Measurements from ENCODE around the gene MRPS24.

MRPS24 gene

DNA sequence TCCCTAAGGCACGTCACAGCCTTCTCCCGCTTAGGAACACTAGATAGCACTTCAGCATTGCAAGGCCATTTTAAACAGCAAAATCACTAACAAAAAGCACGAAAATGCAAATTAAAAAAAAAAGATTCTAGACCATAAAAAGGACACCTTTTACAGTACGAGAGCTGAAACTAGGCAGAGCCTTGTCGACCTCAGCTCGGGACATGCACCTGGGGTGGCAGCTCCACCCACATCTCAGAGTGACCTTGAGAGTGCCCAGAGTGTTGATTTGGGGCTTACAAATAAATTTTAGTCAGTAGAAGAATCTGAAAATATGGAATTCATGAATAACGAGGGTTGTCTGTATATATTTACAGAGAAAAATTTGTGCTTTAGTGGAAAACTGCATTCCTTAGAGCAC is 1.1 kb downstream of the MRPS24 start:
- TF ChIP-seq SIN3A (IDR thresholded peaks at IDR 0.05; ENCODE audit: borderline replicate concordance, insufficient read depth, low read length) (no peak), TAF1 (IDR thresholded peaks at IDR 0.05; ENCODE audit: borderline replicate concordance, insufficient read depth, low read length) (no peak), POLR2AphosphoS5 (IDR thresholded peaks at IDR 0.05; ENCODE audit: low read depth, low read length) (no peak), FOXP2 (optimal IDR thresholded peaks at IDR 0.05; ENCODE audit: borderline replicate concordance, extremely low read depth, extremely low read length, insufficient read depth) (no peak)
- TF ChIP-seq, protein P1, sequence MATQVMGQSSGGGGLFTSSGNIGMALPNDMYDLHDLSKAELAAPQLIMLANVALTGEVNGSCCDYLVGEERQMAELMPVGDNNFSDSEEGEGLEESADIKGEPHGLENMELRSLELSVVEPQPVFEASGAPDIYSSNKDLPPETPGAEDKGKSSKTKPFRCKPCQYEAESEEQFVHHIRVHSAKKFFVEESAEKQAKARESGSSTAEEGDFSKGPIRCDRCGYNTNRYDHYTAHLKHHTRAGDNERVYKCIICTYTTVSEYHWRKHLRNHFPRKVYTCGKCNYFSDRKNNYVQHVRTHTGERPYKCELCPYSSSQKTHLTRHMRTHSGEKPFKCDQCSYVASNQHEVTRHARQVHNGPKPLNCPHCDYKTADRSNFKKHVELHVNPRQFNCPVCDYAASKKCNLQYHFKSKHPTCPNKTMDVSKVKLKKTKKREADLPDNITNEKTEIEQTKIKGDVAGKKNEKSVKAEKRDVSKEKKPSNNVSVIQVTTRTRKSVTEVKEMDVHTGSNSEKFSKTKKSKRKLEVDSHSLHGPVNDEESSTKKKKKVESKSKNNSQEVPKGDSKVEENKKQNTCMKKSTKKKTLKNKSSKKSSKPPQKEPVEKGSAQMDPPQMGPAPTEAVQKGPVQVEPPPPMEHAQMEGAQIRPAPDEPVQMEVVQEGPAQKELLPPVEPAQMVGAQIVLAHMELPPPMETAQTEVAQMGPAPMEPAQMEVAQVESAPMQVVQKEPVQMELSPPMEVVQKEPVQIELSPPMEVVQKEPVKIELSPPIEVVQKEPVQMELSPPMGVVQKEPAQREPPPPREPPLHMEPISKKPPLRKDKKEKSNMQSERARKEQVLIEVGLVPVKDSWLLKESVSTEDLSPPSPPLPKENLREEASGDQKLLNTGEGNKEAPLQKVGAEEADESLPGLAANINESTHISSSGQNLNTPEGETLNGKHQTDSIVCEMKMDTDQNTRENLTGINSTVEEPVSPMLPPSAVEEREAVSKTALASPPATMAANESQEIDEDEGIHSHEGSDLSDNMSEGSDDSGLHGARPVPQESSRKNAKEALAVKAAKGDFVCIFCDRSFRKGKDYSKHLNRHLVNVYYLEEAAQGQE (IDR thresholded peaks at IDR 0.05; ENCODE audit: insufficient read depth in 1 of 2, low read depth in 2 of 2, low read length in 2 of 2): no peak

DNA sequence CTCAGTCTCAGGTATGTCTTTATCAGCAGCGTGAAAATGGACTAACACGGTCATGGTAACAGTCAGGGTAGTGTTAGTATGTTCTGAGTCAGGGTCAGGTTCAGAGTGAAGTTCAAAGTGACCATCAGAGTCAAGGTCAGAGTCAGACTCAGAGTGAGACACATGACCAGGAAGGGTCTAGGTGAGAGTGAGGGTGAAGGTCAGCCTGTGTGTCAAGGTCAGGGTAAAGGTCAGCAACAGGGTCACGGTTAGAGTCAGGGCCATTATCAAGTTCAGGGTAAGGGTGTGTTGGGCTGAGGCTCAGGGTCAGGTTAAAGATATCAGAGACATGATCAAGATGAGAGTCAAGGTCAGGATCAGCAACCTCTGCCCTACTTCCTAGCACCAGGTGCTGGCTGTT is 4.0 kb downstream of the MRPS24 start:
- TF ChIP-seq SIN3A (IDR thresholded peaks at IDR 0.05; ENCODE audit: borderline replicate concordance, insufficient read depth, low read length): no peak
- TF ChIP-seq, protein P1 (IDR thresholded peaks at IDR 0.05; ENCODE audit: insufficient read depth in 1 of 2, low read depth in 2 of 2, low read length in 2 of 2): no peak
- no peak for TF ChIP-seq TAF1 (IDR thresholded peaks at IDR 0.05; ENCODE audit: borderline replicate concordance, insufficient read depth, low read length)
- TF ChIP-seq FOXP2 (optimal IDR thresholded peaks at IDR 0.05; ENCODE audit: borderline replicate concordance, extremely low read depth, extremely low read length, insufficient read depth): no peak
- TF ChIP-seq POLR2AphosphoS5 (IDR thresholded peaks at IDR 0.05; ENCODE audit: low read depth, low read length): no peak

DNA sequence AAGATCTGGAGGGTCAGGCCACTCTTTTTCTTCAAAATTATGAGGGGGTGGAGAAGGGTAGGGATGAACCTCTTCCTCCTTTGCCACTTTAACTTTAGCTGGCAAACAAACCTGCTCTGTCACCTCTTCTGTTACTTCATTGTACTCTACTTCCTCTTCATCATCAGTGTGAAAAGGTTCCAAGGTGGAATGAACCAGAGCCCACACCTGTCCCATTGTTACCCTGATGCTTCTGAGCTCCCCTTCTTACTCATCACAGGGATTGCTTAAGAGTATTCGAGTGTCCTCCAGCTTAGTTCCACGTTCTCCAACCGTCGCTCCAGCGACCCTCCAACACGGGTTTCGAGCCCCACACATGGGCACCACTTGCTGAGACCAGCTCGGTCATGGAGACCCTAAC is 5.2 kb downstream of the MRPS24 start:
- TF ChIP-seq, protein P1 (IDR thresholded peaks at IDR 0.05; ENCODE audit: insufficient read depth in 1 of 2, low read depth in 2 of 2, low read length in 2 of 2): no peak
- TF ChIP-seq TAF1 (IDR thresholded peaks at IDR 0.05; ENCODE audit: borderline replicate concordance, insufficient read depth, low read length) (no peak), FOXP2 (optimal IDR thresholded peaks at IDR 0.05; ENCODE audit: borderline replicate concordance, extremely low read depth, extremely low read length, insufficient read depth) (no peak), SIN3A (IDR thresholded peaks at IDR 0.05; ENCODE audit: borderline replicate concordance, insufficient read depth, low read length) (no peak), POLR2AphosphoS5 (IDR thresholded peaks at IDR 0.05; ENCODE audit: low read depth, low read length) (no peak)

DNA sequence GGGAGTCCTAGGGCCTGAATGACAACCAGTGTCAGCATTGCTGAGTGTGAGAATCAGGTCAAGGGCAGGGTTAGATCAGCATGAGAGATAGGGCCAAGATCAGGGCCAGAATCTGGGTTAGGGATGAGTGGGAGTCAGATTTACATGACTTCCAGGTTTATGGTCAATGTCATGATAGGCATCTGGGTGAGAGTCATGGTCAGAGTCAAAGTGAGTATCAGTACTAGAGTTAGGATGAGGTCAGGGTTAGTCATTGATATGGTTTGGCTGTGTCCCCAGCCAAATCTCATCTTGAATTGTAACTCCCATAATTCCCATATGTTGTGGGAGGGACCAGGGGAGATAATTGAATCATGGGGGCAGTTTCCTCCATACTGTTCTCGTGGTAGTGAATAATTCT is 12.3 kb downstream of the MRPS24 start:
- TF ChIP-seq, protein P1 (IDR thresholded peaks at IDR 0.05; ENCODE audit: insufficient read depth in 1 of 2, low read depth in 2 of 2, low read length in 2 of 2): no peak
- no peak for TF ChIP-seq POLR2AphosphoS5 (IDR thresholded peaks at IDR 0.05; ENCODE audit: low read depth, low read length)
- no peak for TF ChIP-seq TAF1 (IDR thresholded peaks at IDR 0.05; ENCODE audit: borderline replicate concordance, insufficient read depth, low read length)

DNA sequence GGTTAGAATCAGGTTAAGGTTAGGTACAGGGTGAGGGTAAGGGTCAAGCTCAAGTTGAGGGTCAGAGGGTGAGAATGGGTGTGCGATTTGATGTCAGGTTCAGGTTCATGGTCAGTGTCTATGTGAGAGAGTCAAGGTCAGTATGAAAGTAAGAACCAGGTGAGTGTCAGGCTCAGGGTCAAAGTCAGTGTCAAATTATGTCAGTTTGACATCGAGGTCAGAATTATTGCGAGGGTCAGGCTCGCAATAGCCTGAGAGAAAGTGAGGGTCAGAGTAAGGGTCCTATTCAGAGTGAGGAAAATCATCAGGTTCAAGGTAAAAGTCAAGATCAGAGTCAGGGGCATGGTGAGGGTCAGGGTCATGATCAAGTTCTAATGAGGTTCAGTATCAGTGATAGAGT is 13.0 kb downstream of the MRPS24 start:
- TF ChIP-seq FOXP2 (optimal IDR thresholded peaks at IDR 0.05; ENCODE audit: borderline replicate concordance, extremely low read depth, extremely low read length, insufficient read depth) (no peak), TAF1 (IDR thresholded peaks at IDR 0.05; ENCODE audit: borderline replicate concordance, insufficient read depth, low read length) (no peak), POLR2AphosphoS5 (IDR thresholded peaks at IDR 0.05; ENCODE audit: low read depth, low read length) (no peak), SIN3A (IDR thresholded peaks at IDR 0.05; ENCODE audit: borderline replicate concordance, insufficient read depth, low read length) (no peak)
- TF ChIP-seq, protein P1 (IDR thresholded peaks at IDR 0.05; ENCODE audit: insufficient read depth in 1 of 2, low read depth in 2 of 2, low read length in 2 of 2): no peak

Data from PFSK-1 (cell line).